Measurements from ENCODE around the gene CLDND1. TPM values are rescaled to one million over a fixed set of nuclear protein-coding genes. Genes with fewer than 3 reads are reported as not detected.

Gene CLDND1
- total and polyA plus RNA-seq, 5 experiments from 2014 or later, result 41.9 to 176 (median 78.4) TPM

GRCh38 chr3:98558100-98558827 lies 35.6 kb upstream of the CLDND1 start:
- no peaks in the 10 kb centered on the region for H3K27me3 Mint-ChIP-seq
- ATAC-seq, result no peak
- POLR2A ChIA-PET, result interaction anchor here (0.5 to 1.3 kb wide), 3 partner anchors 19 to 35 kb away, joined by 3 to 4 read pairs (median 3); partner anchors contain the start of gene CLDND1
- peak overlapping the region in 3 of 10 donors; percentile 39 to 86 (median 39) for H3K27ac Mint-ChIP-seq
- peaks cover 0 to 12% (median 0%) of the 10 kb centered on the region in 9 donors for H3K9me3 Mint-ChIP-seq
- no peak for DNase-seq
- H3K4me3 Mint-ChIP-seq, result no peak overlapping the region
- H3K36me3 Mint-ChIP-seq, result no peaks in the 10 kb centered on the region
- peaks cover 6 to 50% (median 34%) of the 10 kb centered on the region in 4 donors for H3K4me1 Mint-ChIP-seq

DNA sequence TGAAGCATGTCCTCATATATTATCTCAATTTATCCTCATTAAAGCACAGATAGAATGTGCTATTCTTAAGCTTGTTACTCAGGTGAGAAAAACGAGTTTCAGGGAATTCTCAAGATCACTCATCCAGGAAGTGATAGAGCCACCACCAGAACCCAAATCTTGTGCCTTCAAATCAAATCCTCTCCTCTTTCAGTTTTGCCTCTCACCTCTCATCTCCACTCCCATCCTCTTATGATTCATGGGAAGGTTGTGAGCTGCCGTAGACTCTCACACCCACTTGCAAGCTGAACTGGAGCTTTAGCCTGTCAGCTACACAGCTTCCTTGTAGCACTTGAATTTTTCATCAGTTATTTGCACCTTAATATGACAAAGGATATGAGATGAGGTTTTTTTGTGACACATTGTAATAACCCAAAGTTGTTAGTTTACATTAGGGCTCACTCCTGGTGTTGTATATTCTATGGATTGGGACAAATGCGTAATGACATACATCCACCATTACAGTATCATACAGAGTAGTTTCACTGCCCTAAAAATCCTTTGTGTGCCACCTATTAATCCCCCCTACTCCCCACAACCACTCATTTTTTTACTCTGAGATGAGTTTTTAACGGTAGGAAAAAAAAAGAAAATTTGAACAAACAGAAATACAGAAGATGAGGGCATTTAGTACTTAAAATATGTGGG lies 34.8 kb upstream of the CLDND1 start:
- POLR2A ChIA-PET, result interaction anchor here (0.5 to 1.9 kb wide), 2 partner anchors 19 to 34 kb away, joined by 3 to 4 read pairs; partner anchors contain the start of gene CLDND1
- Mint-ChIP-seq H3K4me3 (peak overlapping the region in 2 of 10 donors; percentile 16 to 28), H3K36me3 (no peaks in the 10 kb centered on the region), H3K27ac (peak overlapping the region in 9 of 10 donors; percentile 30 to 89 (median 65)), H3K9me3 (peaks cover 0 to 12% (median 0%) of the 10 kb centered on the region in 9 donors), H3K4me1 (peaks cover 6 to 51% (median 29%) of the 10 kb centered on the region in 4 donors), H3K27me3 (no peaks in the 10 kb centered on the region)
- no peak for ATAC-seq
- DNase-seq, result no peak

DNA sequence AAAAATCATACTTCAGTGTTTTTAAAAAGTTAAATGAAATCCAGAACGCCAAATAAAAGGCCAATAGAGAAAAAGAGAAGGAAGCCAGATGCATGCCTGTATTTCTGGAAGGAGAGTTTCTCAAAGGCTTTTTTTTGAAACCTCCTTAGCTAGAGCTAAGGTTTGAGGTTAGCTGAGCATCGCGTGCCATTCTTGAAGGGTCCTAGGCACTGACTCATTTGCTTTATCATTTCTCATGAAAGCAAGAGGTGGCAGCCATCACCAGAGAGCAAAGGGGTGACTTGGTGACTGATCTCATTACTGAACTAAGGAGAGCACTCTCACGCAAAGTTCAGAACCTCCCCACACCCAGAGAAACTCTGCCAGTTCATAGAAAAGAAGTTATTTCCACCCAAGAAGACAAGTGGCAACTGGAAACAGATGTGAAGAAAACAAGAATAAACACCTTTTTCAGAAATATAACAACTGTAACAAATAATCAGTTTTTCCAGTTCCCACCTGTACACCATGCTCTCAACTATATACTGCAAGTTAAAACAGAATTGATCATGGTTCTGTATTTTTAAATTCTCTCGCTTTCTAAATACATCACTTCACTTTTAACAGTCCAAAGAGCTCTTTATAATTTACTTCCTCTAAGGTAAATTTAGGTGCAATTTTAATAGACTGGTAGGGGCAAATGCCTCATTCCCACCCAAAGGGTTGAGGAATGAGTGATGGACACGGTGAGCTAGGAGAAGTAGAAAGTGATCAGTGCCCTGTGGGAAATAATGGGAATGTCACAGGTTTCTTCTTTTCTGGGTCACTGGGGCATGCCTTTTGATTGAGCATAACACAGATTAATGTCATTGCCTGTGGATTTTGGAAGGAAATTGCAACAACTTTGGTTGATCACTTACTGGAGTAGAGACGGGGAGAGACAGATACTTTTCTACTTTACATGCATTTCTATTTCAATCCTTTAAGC lies 33.7 kb upstream of the CLDND1 start:
- peak overlapping the region in 7 of 10 donors; percentile 3 to 86 (median 61) for H3K27ac Mint-ChIP-seq
- H3K4me1 Mint-ChIP-seq, result peaks cover 6 to 54% (median 24%) of the 10 kb centered on the region in 4 donors

GRCh38 chr3:98555025-98555379 lies 32.3 kb upstream of the CLDND1 start:
- no peak for ATAC-seq
- H3K4me1 Mint-ChIP-seq, result peaks cover 6 to 54% (median 24%) of the 10 kb centered on the region in 4 donors
- H3K27ac Mint-ChIP-seq, result peak overlapping the region in 3 of 10 donors; percentile 36 to 86 (median 81)
- H3K9me3 Mint-ChIP-seq, result peaks cover 0 to 4% (median 0%) of the 10 kb centered on the region in 9 donors
- H3K4me3 Mint-ChIP-seq, result no peak overlapping the region
- no peak for DNase-seq
- no peaks in the 10 kb centered on the region for H3K36me3 Mint-ChIP-seq
- no peaks in the 10 kb centered on the region for H3K27me3 Mint-ChIP-seq
- POLR2A ChIA-PET, result no interaction called here

More for the DNA sequence above, 33.7 kb upstream of the CLDND1 start:
- Mint-ChIP-seq H3K4me3 (peak overlapping the region in 3 of 10 donors; percentile 8 to 64 (median 60)), H3K27me3 (no peaks in the 10 kb centered on the region), H3K9me3 (peaks cover 0 to 12% (median 0%) of the 10 kb centered on the region in 9 donors), H3K36me3 (no peaks in the 10 kb centered on the region)
- DNase-seq (peak in 2 of 10 donors; percentile 25 to 73), ATAC-seq (peak; percentile 69 to 90)
- POLR2A ChIA-PET, result interaction anchor here (0.6 to 1.9 kb wide), 3 partner anchors 10 to 33 kb away, joined by 3 to 4 read pairs (median 3); partner anchors contain the start of gene CLDND1

GRCh38 chr3:98554580-98554979 lies 31.9 kb upstream of the CLDND1 start:
- Mint-ChIP-seq H3K9me3 (no peaks in the 10 kb centered on the region), H3K36me3 (no peaks in the 10 kb centered on the region), H3K4me3 (no peak overlapping the region), H3K4me1 (peaks cover 6 to 54% (median 24%) of the 10 kb centered on the region in 4 donors), H3K27me3 (no peaks in the 10 kb centered on the region), H3K27ac (peak overlapping the region in 2 of 10 donors; percentile 81 to 86)
- no peak for ATAC-seq
- DNase-seq, result no peak
- POLR2A ChIA-PET, result no interaction called here

- Mint-ChIP-seq H3K27me3 (no peaks in the 10 kb centered on the region), H3K9me3 (no peaks in the 10 kb centered on the region), H3K27ac (peak overlapping the region in 2 of 10 donors; percentile 26 to 86), H3K4me3 (no peak overlapping the region), H3K4me1 (peaks cover 6 to 52% (median 24%) of the 10 kb centered on the region in 4 donors), H3K36me3 (no peaks in the 10 kb centered on the region)
- no peak for ATAC-seq
- DNase-seq, result no peak
- POLR2A ChIA-PET, result no interaction called here
Measured at GRCh38 chr3:98553753-98554152, 31.1 kb upstream of the CLDND1 start.

DNA sequence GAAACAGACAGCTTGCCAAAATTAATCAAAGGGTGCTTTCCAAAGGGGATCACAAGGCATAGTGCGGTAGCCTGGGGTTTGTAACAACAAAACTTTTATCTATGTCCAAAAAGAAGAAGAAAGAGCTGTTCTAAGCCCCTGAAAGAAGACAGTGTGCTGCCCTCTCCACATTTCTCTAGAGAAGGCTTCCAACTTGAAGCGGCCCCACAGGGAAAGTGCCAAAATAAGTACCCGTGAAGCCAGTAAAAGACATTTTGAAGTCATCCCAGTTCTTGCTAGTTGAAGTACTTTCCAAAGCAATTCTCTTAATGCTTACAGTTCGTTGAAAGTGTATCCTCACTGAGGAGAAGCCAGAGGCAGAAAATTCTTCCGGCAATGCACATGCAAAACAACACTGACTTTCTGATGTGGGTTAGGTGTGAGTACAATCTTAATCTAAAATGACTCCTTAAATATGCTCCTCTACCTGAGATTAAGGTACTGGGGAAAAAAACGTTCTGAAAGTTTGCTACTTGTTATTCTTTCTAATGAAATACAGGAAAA lies 30.4 kb upstream of the CLDND1 start:
- Mint-ChIP-seq H3K9me3 (no peaks in the 10 kb centered on the region), H3K4me1 (peaks cover 6 to 49% (median 22%) of the 10 kb centered on the region in 4 donors), H3K4me3 (no peak overlapping the region), H3K36me3 (no peaks in the 10 kb centered on the region), H3K27ac (peak overlapping the region in 4 of 10 donors; percentile 12 to 75 (median 24)), H3K27me3 (no peaks in the 10 kb centered on the region)
- POLR2A ChIA-PET, result no interaction called here
- no peak for DNase-seq
- no peak for ATAC-seq

GRCh38 chr3:98552232-98553020 lies 29.7 kb upstream of the CLDND1 start:
- no peaks in the 10 kb centered on the region for H3K9me3 Mint-ChIP-seq
- H3K4me3 Mint-ChIP-seq, result peak overlapping the region in 1 of 10 donors; percentile 8
- DNase-seq (no peak), ATAC-seq (no peak)
- peak overlapping the region in 6 of 10 donors; percentile 2 to 75 (median 24) for H3K27ac Mint-ChIP-seq
- no peaks in the 10 kb centered on the region for H3K27me3 Mint-ChIP-seq
- H3K36me3 Mint-ChIP-seq, result no peaks in the 10 kb centered on the region
- POLR2A ChIA-PET, result no interaction called here
- peaks cover 6 to 46% (median 18%) of the 10 kb centered on the region in 4 donors for H3K4me1 Mint-ChIP-seq

- POLR2A ChIA-PET, result no interaction called here
- ATAC-seq (no peak), DNase-seq (no peak)
- H3K9me3 Mint-ChIP-seq, result no peaks in the 10 kb centered on the region
- no peaks in the 10 kb centered on the region for H3K36me3 Mint-ChIP-seq
- peak overlapping the region in 5 of 10 donors; percentile 2 to 75 (median 43) for H3K27ac Mint-ChIP-seq
- peak overlapping the region in 1 of 10 donors; percentile 8 for H3K4me3 Mint-ChIP-seq
- no peaks in the 10 kb centered on the region for H3K27me3 Mint-ChIP-seq
- H3K4me1 Mint-ChIP-seq, result peaks cover 4 to 40% (median 12%) of the 10 kb centered on the region in 4 donors
Measured at GRCh38 chr3:98551754-98552153, 29.1 kb upstream of the CLDND1 start.

DNA sequence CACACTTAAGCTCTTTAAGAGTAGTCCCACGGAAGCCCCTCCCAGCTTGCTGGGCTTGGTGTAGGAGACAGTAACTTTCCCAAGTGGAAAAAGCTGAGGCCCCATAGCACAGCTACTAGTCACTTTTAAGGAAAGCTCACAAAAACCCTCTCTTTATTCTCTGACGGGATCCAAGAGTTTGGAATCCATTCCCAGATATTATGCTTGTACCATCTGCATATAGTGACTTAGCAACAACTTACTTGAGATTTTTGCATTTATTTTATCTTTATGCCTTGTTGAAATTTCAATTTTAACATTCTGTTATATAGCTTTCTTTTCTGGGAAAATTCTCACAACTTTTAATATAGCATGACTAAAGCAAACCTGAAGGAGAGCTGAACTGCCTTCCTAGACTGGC lies 28.5 kb upstream of the CLDND1 start:
- no peaks in the 10 kb centered on the region for H3K9me3 Mint-ChIP-seq
- peaks cover 4 to 37% (median 8%) of the 10 kb centered on the region in 4 donors for H3K4me1 Mint-ChIP-seq
- no peak for ATAC-seq
- POLR2A ChIA-PET, result interaction anchor here (2.4 kb wide), 1 partner anchor 13 kb away, joined by 8 read pairs; no protein-coding TSS in a partner anchor
- H3K4me3 Mint-ChIP-seq, result no peak overlapping the region
- no peak overlapping the region for H3K27ac Mint-ChIP-seq
- H3K36me3 Mint-ChIP-seq, result no peaks in the 10 kb centered on the region
- H3K27me3 Mint-ChIP-seq, result no peaks in the 10 kb centered on the region
- DNase-seq, result no peak

DNA sequence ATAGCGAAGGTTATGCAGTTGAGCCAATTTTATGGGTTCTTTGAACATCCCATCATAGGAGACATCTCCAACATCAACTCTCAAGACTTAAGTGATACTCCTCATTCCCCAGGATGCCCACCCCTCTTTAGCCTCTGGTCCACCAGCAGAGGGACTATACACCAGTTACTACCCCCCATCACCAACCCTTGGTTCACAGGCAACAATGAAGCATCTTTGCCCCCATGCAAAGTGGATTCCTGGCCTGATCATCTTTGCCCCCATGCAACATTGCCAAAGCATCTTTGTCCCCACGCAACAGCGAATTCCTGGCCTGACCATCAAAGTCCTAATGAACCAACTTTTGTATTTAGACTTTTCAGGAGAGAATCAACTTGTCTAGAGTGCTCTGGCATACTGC lies 28.1 kb upstream of the CLDND1 start:
- no peak for DNase-seq
- Mint-ChIP-seq H3K36me3 (no peaks in the 10 kb centered on the region), H3K27me3 (no peaks in the 10 kb centered on the region), H3K9me3 (no peaks in the 10 kb centered on the region), H3K4me1 (peaks cover under 1 to 36% (median 7%) of the 10 kb centered on the region in 4 donors), H3K27ac (no peak overlapping the region), H3K4me3 (no peak overlapping the region)
- POLR2A ChIA-PET, result interaction anchor here (2.4 kb wide), 1 partner anchor 14 kb away, joined by 8 read pairs; no protein-coding TSS in a partner anchor
- ATAC-seq, result no peak

All from naive thymus-derived CD8-positive, alpha-beta T cell (primary cell).